Left colon (tissue), 2 donors: ENCODE measurements around the gene NMS. TPM values are rescaled to one million over a fixed set of nuclear protein-coding genes. Genes with fewer than 3 reads are reported as not detected.

Source experiments
- total RNA-seq, 2 donors: library from RNA; stranded (reverse); fragmentation: NEBNext Ultra II Directional; extraction: Animal tissue kit (Norgen Biotek cat#: 25700); gene quantifications; one replicate each; pipeline ENCODE4 v1.2.1, GENCODE V29; 2021
- donor health status: DM: no; HTN: no; CAD: no.
- donor health status: DM: yes; HTN: yes; CAD: no.

Gene NMS
- total RNA-seq, 2 donors from 2014 or later, result not detected

Other genes with a start within 250 kb of the NMS start
- 1 to 10 TPM in 1 of 2 donors, under 1 TPM in 1; 0.21 to 1.6 TPM for gene LONRF2, start 148.0 kb upstream of the NMS start, total RNA-seq
- gene CHST10, start 52.8 kb upstream of the NMS start, total RNA-seq, result 1 to 10 TPM in 1 of 2 donors, under 1 TPM in 1; 0.84 to 1.1 TPM
- gene PDCL3, start 92.5 kb downstream of the NMS start, total RNA-seq, result 10 to 100 TPM; 19.6 to 20.5 TPM